Stimulated activated CD4-positive, alpha-beta T cell treated with anti-CD3 and anti-CD28 coated beads, Interleukin-4, amount 100 ng/mL, for 48 hours (primary cell): ENCODE measurements around the gene ZMYND8.

Source experiments
- DNase-seq, 2 donors: peaks; one replicate each; pipeline ENCODE4 v3.0.0-alpha.2; 2020; ENCODE audit warnings: low read depth in 2 of 2

ZMYND8 gene

GRCh38 chr20:47353692-47354463 lies 2.6 kb downstream of the ZMYND8 start:
- no peak for DNase-seq

DNA sequence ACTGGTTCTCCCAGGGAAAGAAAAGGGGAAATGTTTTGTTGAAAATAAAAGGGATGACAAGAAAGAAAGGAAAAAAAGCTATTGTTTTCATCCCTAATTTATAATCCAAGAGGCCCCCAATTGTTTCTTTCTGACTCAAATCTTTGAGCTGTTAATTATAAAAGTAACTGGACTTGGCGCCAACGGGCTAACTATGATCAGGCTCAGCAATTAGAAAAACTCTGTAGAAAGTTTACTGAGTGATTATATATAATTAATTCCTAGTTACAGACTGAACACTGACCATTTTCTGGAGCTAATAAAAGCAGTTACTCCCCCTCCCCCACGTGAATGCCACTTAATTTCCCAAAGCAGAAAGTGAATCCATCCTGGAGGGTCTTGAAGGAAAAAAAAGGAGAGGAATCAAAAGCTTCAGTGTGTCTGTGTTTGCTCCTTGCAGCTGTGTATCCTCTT lies 3.2 kb downstream of the ZMYND8 start:
- DNase-seq: no peak

GRCh38 chr20:47352332-47353238 lies 3.9 kb downstream of the ZMYND8 start:
- no peak for DNase-seq

DNA sequence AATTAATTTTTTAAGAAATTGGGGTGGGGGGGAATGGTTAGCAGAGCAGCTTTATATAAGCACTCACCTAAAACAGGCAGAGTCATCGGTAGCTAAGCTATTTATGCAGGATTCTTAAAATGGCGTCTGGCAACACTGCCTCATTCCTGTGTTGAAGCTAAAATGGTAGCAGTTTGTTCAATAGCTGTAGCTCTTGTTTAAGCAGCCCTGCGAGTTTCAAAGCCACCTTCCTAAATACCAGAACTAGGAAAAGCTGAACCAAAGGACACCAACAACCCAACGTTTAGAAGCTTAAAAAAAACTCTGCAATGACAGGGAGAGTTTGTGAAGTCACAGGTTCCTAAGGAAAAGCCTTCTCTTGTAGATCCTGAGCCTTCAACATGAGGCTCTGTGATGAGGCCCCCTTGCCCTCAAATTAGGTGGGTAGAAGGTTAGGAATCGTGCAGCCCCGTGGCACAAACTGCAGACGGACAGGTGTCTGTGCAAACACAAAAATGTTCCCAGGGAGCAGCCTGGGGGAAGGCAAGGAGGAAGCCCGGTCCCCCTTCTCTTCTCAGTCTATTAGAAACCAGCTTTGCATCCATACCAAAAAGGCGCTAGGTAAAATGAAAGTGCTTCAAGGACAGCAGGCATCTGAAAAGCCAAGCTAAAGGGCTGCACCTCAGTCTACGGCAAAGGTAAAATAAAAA lies 4.7 kb downstream of the ZMYND8 start:
- no peak for DNase-seq

DNA sequence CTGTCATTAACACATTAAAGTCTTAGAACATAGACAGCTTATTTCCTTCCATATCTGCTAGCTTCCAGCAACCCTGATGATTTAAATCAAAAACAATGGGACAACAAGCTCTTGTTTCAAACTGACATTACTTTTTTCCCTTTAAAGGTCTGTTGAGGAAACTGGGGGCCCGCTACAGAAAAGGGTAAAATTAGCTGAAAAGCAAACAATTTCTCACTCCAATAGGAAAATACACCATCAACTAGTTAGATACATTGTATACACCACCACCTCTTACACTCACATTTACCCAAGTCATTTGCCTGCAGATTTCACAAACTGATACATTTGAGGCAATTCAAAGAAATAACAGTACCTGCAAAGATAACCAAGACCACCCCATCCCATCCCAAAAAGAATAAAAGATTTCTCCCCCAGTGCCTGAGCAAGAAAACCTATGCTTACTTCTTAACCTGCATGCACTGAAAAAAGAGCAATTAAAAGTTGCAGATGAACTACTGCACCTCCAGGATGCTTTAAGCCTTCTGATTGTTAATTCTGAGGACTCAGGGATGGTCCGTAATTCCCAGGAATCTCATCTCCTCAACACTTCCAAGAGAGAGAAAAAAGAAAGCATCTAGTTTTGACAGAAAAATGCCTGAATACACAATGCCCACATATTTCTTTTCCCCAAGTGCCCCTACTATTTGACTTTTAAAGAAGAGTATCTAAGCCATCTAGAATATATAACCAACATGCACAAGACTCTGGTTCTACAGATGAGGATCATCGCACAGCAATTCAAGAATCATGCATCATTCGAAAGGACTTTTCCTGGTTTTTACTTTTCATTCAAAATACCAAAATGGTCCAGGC lies 5.6 kb downstream of the ZMYND8 start:
- no peak for DNase-seq

GRCh38 chr20:47350181-47350550 lies 6.3 kb downstream of the ZMYND8 start:
- no peak for DNase-seq

DNA sequence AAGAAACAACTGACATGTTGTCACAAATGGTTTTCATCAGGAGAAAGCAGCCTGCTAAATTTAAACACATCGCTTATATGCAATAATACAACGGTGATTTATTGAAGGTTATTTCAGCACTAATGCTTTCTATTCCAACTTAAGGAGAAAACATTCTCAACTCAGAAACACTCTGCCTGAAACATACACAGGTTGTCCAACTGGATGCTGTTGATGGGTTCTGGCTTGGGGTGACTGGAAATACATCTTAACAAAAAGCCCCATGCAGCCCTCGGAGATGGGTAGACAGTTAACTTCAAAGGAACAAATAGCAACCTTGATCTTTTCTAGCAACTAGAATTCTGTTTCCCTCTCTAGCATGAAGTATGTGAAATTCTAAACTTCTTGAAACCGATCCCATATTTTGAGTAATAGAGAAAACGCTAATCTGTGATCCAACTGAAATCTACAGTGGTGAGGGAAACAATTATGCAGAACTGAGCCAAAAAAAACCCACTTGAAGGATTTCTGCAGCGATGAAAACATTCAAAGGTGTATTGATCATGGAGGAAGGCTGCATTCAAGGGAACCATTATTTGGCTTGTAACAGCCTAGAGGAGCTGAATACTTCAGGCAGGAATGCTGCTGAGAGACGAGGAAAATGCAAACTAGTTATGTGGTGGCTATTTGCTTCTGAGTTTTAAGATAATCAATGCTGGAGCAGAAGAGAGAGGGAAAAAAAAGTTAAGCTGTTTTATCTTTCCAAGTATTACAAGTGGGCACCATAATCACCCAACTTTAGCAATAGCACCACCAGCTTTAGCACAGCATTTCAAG lies 6.9 kb downstream of the ZMYND8 start:
- no peak for DNase-seq

DNA sequence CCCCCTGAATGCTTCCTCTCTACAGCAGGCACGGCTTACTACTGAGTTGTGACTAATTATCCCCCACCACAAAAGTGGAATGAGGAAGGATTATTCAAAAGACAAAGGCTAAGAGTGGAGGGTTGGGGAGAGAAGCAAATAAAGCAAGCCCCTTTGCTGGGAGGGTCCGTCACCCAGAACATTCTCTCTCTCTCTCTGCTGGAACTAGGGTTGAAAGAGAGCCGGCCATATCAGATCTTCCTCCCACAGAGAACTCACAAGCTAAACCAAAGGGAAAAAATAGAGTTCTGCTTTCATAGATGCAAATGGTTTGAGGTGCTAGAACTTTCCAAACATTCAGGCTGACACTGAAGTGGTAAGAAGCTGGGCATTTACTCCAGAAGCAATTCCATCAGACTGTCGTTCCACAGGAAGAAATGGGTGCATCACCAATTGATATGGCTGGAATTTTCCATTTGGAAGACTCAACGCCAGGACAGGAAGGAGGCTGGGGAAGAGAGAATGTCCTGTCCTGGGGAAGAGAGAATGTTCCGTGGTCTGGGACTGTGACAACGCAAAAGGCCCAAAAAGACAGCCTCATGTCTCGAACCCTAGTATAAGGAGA lies 7.9 kb downstream of the ZMYND8 start:
- no peak for DNase-seq

DNA sequence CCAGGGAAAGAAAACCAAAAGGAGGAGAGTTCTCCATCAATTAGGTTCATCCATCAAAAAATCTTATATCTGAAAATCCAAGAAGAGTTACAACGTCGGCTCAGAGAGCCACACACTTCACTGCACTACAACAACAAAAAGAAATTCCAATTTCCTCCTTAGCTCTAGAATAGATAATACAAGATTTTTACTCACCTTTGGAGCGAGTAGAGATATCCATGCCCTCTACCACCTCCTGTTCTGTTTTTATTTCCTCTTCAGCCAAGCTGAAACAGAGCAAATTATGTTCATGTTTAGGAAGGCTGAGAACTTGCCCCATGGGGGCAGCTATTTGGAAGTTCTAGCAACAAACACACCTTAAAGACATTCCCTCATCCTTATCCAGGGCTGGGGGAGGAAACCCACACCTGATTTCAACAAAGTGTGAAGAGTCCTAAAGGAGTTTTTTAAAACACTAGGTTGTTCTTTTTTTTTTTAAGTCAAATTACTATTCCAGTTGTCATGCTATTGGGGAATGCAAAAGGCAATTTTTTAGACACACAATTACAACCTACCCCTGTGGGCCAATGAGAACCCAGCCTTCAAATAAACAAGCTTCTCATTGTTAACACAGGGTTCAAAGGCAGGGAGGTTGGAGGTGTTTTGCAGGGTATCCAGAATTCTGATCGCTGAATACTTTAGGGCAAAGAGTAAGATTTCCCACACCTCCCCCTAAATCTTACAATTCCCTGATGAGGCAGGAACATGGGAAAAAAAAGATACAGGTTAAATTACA lies 8.7 kb downstream of the ZMYND8 start:
- no peak for DNase-seq

- DNase-seq: no peak
Observed at GRCh38 chr20:47346172-47346571, 10.3 kb downstream of the ZMYND8 start.

DNA sequence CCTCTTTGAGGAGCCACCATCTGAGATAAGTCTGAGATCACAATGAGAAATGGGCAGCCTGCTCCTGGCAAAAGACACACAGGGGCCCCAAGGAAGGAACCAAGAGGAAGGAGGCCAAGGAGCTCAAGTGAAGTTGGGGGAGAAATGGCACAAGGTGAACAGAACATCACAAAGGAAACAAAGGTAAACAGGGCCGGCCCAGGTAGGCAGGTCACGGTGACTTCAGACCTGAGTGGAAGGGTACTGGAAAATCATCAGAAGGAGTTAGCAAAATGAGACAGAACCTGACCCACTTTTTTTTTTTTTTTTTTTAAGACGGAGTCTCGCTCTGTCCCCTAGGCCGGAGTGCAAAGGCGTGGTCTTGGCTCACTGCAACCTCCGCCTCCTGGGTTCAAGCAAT lies 11.3 kb downstream of the ZMYND8 start:
- no peak for DNase-seq

DNA sequence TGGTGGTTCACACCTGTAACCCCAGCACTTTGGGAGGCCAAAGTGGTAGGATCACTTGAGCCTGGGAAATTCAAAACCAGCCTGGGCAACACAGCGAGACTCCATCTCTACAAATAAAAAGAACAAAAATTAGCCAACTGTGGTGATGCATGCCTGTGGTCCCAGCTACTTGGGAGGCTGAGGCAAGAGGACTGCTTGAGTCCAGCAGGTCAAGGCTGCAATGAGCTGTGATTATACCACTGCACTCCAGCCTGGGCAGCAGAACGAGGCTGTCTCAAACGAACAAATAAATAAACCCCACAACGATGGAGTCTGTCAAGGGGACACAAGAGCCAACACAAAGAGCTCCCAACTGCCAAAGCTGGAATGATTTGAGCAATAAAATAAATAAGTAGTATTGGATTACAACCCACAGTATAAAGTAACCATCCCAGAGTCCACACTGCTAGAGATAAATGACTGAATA lies 13.5 kb downstream of the ZMYND8 start:
- no peak for DNase-seq

- DNase-seq: no peak
Observed at GRCh38 chr20:47338131-47338628, 18.3 kb downstream of the ZMYND8 start.

DNA sequence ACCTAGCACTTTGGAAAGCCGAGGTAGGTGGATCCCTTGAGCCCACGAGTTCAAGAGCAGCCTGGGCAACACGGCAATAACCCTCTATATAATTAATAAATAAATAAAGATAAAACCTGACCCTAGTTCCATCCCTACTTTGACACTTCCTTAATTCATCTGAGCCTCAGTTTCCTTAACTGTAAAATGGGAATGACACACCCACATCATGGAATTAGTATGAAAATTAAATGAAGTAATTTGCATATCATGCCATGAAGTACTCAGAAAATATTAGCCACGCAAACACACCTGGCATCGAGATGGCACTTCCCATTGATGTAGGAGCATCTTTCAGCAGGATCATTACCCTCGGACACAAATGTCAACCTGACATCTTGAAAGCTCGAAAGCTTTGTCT lies 19.1 kb downstream of the ZMYND8 start:
- DNase-seq: no peak

GRCh38 chr20:47336129-47336754 lies 20.3 kb downstream of the ZMYND8 start:
- no peak for DNase-seq

DNA sequence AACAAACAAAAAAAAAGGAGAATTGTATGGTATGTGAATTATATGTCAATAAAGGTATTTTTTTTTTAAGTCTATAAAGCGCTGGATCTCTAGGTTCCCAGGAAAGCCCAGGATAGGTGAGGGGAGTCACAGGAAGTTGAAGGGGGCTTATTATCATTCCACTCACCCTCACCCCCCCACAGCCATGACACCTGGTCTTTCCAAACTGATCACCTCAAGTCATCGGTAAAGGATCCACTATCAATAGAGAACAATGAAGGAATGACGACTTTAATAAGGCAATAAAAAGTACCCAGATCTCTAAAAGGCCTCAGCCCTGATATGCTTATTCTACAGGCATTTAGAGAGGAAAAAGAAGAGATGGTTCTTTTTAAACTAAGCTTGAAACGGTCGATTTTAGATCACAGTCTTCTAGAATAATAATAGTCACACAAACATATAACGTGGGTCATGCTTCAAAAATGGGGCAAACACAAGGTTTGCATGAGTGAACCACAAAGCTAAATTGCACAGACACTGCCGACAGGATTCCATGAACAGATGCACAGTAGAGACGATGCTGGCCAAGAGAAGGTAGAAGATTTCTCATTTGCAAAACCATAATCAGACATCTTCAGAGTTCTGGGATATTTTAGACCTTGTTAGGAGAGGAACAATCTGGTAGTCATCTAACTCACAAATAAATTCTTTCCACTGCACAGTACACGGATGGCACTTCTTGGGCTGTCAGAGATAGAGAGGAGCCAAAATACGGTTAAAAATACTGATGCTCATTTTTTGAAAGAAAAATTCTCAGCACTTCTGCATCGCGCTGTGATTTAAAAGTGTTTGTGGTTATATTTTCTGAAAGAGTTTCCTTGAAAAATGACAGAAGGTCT lies 21.0 kb downstream of the ZMYND8 start:
- DNase-seq: no peak

- DNase-seq: no peak
Observed at GRCh38 chr20:47334022-47334551, 22.4 kb downstream of the ZMYND8 start.
